Measurements from ENCODE around the gene TMPRSS6.
A peak's percentile ranks its signal among the peaks of the same experiment; 100 is the strongest.

TMPRSS6 gene

DNA sequence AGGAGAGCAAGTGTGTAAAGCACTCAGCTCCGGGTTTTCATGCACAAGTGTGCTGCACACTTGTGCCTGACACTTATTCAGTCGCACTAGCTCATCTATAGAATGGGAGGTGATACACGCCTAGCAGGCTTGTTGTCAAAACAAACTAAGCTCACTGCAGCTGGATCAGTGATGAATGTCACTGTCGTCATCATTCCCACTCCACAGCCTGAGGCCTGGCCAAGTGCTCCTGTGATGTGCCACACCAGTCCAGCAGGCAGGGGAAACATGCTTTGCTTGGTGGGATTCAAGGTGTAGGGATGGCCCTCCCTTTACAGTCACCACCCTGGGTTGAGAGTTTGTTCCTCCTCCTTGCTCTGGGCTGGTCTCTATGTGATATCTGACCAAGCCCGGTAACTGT is 83.2 kb downstream of the TMPRSS6 start:
- no peak for DNase-seq (ENCODE audit: low read depth)

DNA sequence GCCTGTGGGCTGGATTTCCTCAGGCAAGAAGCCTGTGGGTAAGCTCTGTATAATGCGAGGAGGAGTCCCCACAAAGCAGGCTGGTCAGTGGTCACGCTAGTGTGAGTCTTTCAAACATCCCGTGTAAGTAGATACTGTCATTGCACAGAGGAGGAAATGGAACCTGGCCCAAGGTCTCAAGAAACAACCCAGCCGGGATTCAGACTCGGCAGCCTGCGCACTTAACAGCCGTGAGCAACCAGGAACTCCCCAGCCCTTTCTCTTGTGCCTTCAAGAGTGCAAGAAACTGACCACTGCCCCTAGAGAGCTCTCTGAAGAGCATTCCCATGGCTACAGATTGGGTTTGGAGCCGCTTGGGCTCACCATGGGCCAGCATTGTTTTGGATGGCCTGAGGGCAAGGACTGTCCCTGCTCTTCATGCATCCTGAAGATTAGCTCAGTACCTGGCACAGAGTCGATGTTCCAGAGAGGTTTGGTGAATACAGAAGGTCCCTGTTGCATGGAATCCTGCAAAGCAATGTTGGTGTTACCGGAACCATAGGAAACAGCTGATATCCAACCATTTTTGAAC is 83.9 kb downstream of the TMPRSS6 start:
- DNase-seq (ENCODE audit: low read depth), result no peak

DNA sequence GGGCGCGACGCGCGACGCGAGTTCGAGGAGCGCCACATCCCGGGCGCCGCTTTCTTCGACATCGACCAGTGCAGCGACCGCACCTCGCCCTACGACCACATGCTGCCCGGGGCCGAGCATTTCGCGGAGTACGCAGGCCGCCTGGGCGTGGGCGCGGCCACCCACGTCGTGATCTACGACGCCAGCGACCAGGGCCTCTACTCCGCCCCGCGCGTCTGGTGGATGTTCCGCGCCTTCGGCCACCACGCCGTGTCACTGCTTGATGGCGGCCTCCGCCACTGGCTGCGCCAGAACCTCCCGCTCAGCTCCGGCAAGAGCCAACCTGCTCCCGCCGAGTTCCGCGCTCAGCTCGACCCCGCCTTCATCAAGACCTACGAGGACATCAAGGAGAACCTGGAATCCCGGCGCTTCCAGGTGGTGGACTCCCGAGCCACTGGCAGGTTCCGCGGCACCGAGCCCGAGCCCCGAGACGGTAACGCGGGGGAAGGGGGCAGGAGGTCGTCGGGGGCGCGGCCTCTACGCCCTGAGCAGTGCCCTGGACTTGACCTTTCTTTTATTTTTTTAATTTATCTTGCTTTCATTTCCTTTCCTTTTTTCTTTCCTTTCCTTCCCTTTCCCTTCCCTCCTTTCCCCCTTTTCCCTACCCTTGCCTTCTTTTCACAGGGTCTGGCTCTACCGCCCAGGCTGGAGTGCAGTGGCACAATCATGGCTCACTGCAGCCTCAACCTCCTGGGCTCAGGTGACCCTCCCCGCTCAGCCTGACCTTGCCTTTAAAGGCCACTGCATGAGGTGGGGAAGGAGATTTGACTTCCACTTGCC is 85.0 kb downstream of the TMPRSS6 start:
- no peak for DNase-seq (ENCODE audit: low read depth)

DNA sequence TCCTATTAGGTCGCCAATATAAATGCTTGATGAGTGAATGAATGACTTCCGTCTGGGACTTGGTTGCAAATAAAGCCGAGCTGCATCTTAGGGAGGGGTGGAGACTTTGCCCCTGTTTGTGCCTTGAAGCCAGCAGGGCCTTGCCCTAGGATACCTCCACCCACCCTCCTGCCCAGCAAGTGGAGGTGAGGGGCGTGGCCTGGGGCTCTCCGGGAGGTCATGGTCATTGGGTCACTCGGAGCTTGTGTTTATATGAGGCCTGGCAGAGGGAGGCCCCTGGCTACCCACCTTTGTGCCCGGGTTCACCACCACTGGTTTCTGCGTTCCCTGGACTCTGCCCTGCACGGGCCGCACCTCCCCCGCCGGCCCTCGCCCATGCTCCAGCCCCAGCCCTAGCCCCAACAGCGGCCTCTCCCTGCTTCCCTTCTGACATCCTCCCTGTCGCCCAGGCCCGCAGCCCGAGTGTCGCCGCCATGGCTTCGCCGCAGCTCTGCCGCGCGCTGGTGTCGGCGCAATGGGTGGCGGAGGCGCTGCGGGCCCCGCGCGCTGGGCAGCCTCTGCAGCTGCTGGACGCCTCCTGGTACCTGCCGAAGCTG is 85.7 kb downstream of the TMPRSS6 start:
- DNase-seq (ENCODE audit: low read depth), result no peak

DNA sequence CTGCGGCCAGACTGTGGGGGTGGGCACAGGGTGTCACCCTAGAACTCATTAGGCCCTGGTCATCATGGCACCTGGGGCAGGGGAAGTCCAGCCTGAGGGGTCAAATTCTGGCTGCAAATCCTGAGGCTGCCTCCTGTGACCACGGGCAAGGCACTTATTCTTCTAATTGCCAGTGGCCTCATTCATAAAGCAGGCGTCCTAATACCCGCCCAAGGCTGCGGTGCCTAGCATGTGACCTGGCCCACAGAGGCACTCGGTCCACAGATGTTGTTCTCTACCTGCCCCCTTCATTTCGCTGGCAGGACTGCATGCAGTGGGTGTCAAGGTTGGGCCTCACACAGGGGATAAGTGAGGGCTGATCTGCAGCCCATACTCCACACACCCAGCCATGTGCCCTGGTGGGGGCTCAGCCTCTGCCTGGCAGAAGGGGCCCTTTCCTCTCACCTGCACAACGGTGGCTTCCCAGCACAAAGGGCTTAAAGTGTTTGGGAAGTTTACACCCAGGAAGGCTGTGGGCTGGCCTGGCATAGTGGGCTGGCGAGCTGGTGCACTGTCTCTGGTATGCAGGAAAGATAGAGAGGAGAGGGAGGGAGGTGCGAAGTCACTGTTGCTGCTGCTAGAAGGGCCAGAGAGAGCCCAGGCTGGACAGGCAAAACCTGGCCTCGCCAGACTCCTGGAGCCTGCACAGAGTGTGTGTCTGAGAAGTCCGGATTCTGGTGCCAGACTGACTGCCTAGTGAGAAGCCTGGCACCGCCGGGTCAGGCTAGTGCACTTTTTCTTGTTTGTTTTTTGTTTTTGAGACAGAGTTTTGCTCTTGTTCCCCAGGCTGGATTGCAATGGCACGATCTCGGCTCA is 86.8 kb downstream of the TMPRSS6 start:
- DNase-seq (ENCODE audit: low read depth), result no peak

DNA sequence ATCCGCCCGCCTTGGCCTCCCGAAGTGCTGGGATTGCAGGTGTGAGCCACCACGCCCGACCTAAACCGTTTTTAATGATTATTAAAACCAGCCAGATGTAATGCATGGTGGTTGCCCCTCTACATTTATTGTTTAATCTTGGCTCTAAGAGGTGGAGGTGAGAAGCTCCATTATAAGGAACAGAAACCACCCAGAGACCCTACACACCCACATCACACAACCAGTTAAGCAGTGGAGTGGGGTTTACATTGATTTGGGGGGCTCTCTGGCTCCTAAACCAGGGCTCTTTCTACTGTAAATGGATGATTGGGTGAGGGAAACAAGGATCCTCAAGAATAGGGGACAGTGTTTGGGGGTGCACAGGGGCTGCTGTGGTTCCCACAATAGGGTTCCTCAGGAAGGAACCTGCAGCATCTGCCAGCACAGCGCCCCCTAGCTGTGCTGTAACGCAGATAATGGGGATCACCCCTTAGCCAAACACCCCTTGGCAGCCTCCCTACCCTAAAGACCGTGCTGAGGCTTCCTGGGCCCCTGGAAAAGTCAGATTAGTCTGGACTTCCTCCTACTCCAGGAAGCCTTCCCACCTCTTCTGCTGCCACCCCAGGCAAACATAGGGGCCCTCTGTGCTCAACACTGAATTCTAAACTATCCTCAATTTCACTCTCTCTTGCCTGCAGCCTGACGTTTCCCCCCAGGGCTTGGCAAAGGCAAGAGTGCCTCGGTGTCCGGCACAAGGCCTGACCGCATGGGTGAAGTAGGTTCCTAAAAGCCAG is 87.6 kb downstream of the TMPRSS6 start:
- peak; percentile 26 for DNase-seq (ENCODE audit: low read depth)

DNA sequence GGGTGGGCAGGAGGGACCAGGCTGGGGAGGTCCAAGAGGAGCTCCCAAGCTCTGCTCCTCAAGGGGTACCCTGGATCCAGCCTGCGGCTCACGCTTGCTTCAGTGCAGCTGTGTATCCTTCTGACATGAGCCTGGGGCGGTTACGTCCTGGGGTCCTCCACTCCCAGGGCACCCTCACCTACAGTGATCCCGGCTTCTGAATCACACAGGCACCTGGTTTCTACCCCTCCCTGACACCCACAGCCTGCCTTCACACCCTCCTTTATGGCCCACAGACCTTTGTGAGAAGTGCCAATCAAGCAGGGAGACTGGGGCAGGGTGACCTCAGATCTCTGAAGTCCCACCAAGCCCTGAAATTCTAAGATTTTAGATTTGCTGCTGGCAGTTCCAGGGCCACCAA is 88.5 kb downstream of the TMPRSS6 start:
- DNase-seq (ENCODE audit: low read depth), result no peak

DNA sequence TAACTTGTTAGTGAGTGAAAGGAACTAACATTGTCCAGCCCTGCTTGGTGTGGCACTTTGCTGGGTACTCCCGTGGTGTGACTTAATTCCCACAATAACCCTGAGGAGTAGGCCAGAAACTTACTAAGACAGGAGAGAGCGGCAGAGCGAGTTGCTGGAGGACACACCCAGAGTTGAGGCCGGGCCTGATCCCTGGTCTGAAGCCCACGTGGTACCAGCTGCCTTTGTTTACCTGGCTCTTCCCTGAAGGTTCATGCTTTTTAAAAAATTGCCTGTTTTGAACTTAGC is 89.4 kb downstream of the TMPRSS6 start:
- DNase-seq (ENCODE audit: low read depth), result no peak

DNA sequence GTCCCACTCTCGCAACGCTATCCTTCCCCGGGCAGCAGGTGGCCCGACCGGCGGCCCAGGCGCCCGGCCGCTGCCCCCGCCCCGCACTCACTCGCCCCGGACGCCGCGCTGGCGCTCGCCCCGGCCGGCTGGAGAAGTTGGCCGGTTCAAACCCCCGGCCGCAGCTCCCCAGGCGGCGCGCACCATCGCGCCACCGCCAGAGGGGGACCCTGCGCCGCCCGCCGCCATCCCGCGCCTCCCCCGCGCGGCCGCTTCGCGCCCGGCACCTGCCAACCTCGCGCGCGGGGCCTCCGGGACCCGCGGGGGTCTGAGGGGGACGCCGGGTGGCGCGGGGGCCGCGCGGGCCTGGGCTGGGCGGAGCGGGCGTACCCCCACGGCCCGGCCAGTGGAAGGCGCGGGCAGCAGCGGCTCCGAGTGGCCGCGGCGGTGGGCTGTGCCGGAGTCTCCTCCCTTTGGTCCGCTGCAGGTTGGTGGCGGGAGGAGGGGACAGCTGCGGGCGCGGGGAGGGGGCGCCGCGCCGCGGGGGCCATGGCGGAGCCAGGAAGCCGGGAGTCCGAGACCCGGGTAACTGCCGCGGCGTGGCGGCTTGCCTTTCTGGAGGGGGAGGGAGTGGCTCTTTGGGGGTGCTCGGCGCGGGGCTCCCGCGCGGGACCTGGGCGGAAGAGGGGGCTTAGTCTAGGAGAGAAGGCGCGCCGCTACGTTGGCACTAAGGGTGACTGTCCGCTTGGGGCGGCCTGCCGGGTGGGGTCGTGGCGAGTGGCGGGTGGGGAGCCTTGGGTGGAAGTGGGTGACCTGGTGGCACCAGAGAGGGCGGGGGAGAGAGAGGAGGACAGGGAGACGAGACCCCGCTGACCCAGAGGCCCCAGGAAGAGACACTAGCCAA is 90.0 kb downstream of the TMPRSS6 start, which contains the start of the genes MPST and TST:
MPST (plus strand) TSS at position 434 of the 883 bp plus-strand sequence; CDS start at position 529, 95 bp downstream.
TST (minus strand) TSS at position 139 of the 883 bp plus-strand sequence. CDS start 715 bp downstream, outside the sequence.
- DNase-seq (ENCODE audit: low read depth), result peak; percentile 22

DNA sequence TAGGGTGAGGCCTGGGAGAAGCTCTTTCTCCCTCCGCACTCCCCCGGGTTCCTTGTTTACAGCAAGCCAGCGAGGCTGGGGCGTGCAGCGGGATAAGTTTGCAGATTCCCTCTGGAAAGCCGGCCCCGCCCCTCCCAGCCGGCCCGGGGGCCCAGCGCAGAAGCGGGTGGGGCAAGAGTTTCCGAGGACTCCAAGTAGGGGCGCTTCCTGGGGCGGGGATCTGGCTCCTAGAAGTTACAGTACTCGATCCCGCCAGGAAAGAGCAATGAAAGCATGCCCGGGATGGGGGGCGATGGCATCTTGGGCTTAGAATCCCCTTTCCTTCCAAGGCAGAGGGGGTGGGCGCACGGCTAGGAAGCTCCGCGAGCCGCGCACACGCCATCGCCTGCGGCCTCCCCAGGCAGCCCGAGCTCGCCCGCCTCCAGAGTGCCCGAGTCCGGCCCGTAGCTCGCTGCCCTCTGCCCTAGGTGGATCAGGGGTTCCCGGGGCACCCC is 90.7 kb downstream of the TMPRSS6 start:
- no peak for DNase-seq (ENCODE audit: low read depth)

DNA sequence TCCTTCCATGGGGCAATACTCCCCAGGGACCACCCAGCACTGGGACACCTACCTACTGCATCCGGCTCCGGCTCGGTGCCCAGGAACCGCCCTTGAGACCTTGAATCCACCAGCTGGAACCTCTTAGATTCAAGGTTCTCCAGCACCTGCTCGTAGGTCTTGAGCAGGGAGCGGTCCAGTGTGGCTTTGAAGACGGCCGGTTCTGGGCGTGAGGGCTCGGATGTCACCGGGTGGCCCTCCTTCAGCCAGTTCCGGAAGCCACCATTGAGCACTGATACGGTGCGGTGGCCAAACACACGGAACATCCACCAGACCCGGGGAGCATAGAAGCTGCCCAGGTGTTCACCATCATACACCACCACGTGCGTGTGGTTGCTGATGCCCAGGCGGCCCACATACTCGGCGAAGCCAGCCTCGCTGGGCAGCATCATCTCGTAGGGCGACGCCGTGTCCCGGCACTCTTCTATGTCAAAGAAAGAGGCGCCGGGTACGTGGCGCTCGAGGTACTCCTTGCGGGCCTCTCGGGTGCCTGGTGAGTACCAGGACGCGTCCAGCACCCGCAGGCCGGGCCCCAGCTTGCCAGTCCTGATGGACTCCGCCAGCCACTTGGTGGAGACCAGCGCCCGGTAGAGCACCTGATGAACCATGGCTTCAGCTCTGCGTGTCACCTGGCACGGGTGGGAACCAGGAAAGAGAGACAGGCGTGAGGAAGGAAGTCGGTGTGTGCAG is 91.3 kb downstream of the TMPRSS6 start:
- DNase-seq (ENCODE audit: low read depth), result no peak

DNA sequence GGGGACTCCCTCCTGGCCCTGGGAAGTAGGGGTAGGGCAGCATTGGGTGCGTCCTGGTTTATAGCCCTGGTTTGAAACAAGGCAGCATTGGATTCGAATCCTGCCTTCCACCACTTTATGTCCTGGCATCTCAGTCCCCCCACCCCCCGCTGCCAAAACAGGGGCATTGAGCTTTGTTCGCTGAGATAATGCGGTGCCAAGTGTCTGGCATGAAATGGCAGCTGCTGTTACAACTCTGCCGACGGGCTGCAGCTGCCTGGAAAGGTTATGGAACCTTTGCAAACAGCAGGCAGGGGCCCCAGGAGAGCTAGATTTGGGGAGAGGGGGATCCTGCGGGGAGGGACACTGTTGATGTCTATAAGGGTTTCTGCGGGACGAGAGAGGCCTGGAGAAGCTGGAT is 92.2 kb downstream of the TMPRSS6 start:
- no peak for DNase-seq (ENCODE audit: low read depth)

DNA sequence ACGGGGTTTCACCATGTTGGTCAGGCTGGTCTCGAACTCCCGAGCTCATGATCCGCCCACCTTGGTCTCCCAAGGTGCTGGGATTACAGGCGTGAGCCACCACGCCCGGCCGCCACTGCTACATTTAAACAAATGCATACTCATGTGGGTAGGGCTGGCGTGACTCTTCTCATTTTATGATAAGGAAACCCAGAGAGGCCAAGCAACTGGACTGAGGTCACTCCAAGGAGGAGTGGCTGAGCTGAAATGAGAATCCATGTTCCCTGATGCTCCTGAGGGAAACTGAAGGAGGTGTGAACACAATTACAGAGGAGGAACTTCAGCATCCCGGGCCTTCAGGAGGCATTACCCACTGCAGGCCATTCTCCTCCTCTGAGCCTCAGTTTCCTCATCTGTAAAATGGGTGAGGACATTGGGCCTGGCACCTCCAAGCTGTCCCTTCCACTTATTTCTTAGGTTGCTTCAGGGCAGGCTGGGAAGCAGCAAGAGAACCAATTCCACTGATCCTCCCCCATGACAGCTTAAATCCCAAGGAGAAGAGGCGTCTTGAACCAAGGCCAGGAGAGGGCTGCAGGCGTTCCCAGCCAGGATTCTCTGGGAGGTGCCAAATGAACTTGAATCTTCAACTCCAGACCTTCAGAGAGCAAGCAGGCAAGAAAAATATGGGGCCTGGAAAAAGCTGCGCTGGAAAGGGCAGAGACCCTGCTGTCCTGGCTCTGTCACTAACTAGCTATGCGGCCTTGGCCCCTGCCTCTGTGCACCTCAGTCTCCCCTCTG is 93.2 kb downstream of the TMPRSS6 start:
- DNase-seq (ENCODE audit: low read depth), result no peak

DNA sequence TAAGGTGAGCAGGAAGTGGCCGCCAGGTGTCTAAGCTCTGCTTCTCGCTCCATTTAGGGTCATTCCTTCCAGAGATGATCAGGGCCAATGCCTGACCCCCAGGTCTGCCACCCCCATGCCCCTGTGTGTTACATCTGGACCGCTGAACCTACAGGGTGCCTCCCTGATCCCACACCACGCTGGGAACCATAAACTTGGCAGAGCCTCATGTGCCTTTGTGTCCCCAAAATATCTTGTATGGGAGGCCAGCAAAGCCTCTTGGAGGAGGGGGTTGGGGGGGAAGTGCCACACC is 94.0 kb downstream of the TMPRSS6 start:
- DNase-seq (ENCODE audit: low read depth), result no peak
